Epithelial cell of prostate (primary cell): ENCODE data around the gene RAB3A.

Experiments
- DNase-seq: peaks from one replicate; pipeline ENCODE4 v3.0.0-alpha.2; 2011; ENCODE audit warnings: low read depth, low spot score
- H3K27ac ChIP-seq: fragments of 450-650 bp; 2 replicates; pipeline ENCODE4 v1.5.1; 2017; ENCODE audit warnings: mild to moderate bottlenecking

Gene RAB3A

DNA sequence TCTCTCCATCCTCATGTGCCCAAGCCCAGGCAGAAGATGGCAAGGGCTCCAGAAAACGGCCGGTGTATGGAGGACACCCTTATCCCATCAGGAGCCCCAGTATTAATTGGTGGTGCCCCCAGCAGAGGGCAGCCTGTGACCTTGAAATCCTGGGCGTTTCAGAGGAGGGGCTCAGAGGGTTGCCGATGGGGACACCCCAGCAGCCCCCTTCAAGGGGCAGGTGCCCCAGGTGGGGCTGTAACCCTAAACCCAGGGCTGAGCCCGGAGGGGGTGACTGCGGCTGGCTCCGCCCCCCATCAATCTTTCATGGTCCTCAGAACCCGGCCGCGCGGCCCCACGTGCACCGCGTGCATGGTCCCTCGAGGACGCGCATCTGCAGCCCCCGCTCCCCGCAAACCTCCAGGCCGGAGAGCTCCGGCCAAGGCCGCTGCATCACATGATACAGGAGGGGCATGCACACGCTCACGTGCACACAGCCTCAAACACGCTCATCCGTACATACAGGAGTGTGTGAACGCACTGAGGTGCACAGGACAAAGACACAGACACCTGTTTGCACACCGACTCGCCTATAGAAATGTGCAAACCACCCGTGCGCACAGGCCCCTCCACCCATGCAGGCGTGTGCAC is 949 bp downstream of the RAB3A start:
- no peak overlapping the region for H3K27ac ChIP-seq
- no peak for DNase-seq

DNA sequence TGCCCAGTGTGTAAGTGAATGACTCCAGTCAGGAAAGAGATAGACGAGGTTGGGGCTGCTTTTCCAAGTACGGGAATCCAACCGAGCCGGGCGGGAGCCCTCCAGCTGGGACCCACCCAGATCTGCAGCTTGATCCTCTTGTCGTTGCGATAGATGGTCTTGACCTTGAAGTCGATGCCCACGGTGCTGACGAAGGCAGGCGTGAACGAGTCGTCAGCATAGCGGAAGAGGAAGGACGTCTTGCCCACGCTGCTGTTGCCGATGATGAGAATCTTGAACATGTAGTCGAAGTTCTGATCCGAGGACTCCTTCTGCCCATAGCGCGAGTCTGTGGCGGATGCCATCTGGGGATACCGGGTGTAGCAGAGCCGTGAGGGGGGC is 1.5 kb downstream of the RAB3A start:
- DNase-seq = no peak
- H3K27ac ChIP-seq = no peak overlapping the region

DNA sequence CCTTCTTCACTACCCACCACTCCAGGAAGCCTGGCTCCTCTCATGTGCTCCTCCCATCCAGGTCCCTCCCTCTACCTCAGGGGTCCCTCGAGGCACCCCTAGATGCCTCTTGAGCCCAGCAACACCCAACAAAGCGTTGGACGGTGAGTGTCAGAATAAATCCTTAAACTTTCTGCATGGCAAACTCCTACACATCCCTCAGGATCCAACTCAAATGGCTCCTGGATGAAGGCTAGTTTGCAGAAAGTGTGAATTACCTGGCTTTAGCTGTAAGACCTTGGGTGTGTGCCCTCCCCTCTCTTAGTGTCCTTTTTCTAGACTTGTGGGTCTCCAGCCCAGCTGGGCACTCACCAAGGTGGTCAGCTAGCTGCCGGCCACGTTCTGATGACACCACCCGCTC is 5.5 kb downstream of the RAB3A start:
- no peak for DNase-seq
- no peak overlapping the region for H3K27ac ChIP-seq

DNA sequence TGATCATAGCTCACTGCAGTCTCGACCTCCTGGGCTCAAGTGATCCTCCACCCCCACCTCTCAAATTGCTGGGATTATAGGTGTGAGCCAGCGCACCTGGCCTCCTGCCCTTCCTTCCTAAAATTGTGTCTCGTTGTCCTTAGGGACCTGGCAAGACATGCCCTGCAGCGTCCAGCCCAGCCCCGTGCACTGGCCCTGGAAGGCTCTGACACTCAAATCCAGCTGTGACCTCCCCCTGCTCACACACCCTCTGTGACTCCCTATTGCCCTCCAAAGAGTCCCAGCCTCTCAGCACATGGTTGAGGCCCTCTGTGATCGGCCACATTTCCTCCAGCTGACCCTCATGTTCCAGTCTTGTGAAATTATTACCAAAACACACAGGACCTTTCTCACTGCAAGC is 5.9 kb downstream of the RAB3A start:
- no peak overlapping the region for H3K27ac ChIP-seq
- no peak for DNase-seq

DNA sequence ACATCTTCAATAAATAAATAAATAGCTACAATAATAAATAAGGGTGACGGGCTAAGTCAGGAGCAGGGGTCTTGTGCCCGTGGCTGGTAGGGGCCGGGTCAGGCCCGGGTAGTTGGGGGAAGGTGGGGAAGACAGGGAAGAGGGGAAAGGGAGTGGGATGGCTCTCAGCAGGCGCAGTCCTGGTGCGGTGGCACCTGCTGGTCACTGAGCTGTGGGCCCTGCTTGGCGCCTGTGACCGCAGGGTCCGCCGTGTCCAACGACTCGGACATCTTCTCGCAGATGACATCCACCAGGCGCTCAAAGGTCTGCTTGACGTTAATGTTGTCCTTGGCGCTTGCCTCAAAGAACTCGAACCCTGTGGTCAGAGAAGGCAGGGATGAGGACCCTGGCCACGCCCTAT is 6.5 kb downstream of the RAB3A start:
- no peak overlapping the region for H3K27ac ChIP-seq
- no peak for DNase-seq

DNA sequence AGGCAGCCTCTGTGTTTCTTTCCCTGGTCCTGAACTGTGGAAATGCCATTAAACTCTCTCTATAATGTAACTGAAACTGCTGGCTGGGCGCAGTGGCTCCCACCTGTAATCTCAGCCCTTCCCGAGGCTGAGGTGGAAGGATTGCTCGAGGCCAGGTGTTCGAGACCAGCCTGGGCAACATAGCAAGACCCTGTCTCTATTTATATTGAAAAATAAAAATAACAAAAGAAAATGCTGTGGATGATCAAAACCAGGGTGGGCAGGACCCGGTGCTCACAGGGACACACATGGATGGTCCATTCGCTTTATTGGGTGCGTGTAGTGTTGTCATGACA is 7.4 kb downstream of the RAB3A start:
- DNase-seq = no peak
- H3K27ac ChIP-seq = no peak overlapping the region

DNA sequence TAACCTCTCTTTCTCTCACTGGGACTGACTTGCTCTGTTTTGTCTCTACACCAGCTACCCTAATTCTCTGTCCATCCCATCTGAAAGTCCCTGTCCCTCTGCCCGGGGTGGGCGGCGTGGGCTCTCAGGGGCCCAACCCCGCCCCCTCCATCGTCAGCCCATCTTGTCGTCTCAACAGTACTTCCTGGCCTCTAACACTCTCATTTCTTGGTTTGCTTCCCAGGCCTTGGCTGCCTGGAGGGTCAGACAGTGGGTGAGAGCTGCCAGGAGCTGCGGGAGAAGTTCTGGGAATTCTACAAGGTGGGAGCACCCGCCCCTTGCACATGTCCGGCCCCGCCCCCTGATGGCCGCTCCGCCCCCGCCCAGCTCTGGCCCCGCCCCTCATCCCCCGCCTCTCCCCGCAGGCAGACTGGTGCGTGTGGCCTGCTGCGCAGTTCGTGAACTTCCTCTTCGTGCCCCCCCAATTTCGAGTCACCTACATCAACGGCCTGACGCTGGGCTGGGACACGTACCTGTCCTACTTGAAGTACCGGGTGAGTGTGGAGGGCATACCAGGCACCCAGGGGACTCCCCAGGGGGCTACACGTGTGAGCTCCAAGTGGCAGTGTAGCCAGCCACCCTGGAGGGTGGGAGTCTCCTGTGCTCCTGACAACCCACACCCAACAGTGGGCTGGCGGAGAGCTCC is 9.1 kb downstream of the RAB3A start:
- no peak overlapping the region for H3K27ac ChIP-seq
- no peak for DNase-seq

DNA sequence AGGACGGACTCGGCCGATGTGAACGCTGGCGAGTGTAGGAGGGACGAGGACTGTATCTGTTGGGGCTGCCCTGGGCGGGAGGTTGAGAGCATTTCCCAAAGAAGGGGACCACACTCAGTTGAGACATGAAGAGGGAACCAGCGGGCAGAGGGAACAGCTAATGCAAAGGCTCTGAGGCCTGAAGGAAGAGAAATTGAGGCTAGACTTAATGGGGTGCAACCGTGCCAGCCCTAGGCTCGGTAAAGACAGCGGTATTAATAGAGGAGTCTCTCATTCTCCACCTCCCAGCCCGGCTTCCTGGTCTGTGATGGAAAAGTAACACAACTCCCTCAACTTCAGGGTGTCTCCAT is 9.7 kb downstream of the RAB3A start:
- no peak for DNase-seq
- H3K27ac ChIP-seq = no peak overlapping the region

DNA sequence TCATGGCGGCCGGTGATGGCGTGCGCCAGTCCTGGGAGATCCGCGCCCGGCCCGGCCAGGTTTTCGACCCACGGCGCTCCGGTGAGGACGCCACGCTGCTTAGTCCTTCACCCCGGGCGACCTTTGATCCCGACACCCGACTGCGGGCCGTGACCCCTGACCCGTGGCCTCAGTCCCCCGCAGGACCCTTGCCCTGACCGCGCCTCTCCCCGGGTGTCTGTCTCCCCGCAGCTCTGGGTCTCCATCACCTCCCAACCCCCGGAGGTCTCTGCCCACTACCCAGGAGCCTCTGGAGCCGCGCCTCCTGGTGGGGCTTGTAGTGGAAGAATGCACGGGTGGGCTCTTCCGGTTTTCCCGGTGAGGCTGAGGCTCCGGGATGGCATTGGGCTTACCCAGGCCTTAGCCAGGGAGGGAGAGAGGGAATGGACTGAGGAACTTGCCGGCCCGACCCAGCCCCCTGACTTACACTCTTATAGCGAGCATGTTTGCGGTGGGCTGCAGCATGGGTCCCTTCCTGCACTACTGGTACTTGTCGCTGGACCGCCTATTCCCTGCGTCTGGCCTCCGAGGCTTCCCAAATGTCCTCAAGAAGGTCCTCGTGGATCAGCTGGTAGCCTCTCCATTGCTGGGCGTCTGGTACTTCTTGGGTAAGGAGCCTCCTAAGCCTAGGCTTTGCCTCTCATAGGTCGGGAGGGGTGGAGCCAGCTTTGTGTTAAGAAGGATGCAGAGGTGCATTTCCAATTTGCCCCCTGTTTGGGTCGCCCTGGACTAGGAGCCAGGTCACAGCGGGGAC is 10.3 kb downstream of the RAB3A start:
- DNase-seq = no peak
- peak overlapping the region; percentile 96 for H3K27ac ChIP-seq

DNA sequence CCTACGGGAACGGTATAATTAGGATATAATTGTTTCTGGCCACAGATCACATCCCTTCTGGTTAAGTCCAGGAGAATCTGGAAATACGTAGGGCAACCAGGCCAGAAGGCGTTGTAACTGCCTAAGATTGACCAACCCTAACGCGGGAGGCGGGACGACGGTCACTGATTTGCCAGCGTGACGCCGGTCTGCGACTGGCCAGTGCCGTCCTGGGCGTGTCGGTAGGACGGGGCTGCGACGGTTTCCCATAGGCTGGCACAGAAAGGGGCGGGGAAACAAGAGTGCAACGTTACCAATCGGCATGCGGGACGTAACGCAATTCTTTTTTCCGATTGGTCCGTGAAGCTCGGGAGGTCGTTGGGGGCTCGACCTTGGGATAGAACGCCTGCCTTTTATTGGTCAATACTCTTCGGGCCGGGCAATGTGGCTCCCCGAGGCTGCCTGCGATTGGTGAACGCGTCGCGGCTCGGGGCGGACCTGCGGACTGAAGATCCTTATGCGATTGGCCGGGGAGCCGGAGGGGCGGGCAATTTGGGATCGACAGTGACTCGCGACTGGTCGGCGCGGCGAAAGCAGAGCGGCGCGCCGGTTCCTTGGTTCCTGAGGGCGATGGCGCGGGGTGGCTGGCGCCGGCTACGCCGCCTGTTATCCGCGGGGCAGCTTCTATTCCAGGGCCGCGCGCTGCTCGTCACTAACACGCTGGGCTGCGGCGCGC is 11.0 kb downstream of the RAB3A start, which contains the start of gene MPV17L2:
TSS of gene MPV17L2 (plus strand) at position 546 of the 715 bp plus-strand sequence. CDS start at position 610, 64 bp downstream.
- H3K27ac ChIP-seq = peak within 1 kb of the TSS; percentile 96

DNA sequence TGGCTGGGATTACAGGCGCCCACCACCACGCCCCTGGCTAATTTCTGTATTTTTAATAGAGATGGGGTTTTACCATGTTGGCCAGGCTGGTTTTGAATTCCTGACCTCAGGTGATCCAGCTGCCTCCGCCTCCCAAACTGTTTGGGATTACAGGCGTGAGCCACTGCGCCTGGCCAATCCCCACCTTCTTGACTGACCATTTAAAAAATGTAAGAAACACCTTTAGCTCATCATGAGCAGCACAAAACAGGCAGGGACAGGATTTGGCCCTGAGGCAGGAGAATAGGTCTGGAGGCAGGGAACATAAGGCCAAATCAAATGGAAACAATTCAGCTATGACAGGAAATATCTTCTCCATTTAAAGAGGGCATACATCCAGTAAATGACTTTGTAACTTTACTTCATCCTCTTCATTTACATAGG is 12.2 kb downstream of the RAB3A start:
- peak; percentile 67 for DNase-seq
- peak overlapping the region; percentile 96 for H3K27ac ChIP-seq

More for the DNA sequence above, 11.0 kb downstream of the RAB3A start, which contains the start of gene MPV17L2:
- DNase-seq = peak; percentile 100

DNA sequence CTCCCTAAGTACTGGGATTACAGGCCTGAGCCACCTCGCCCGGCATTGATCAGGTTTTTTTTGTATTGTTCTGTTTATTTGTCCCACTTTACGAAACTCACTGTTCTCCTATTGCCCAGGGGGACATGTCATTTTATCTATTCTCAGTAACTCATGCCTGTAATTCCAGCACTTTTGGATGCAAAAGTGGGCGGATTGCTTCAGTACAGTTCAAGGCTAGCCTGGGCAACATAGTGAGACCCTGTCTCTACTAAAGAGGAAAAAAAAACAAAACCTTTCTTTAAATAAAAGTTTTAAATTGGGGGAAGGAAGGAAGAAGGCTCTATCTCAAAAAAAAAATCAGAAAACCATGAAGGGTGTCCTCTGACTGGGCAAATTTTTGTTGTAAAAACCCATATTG is 13.6 kb downstream of the RAB3A start:
- DNase-seq = no peak
- no peak overlapping the region for H3K27ac ChIP-seq

DNA sequence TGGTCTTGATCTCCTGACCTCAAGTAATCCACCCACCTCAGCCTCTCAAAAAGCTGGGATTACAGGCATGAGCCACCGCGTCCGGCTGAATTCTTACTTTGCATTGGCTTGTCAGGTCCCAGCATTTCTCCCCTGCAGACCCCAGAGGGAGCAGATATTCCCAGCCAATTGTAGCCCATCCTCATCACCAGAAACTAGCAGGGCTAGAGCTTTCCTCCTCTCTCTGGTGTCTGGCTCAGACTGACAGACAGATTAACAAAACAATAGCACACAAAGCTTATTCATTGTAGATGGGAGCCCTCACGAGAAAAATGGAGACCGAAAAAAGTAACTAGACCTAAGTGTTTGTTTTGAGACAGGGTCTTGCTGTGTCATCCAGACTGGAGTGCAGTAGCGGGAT is 18.3 kb downstream of the RAB3A start:
- H3K27ac ChIP-seq = no peak overlapping the region
- no peak for DNase-seq

DNA sequence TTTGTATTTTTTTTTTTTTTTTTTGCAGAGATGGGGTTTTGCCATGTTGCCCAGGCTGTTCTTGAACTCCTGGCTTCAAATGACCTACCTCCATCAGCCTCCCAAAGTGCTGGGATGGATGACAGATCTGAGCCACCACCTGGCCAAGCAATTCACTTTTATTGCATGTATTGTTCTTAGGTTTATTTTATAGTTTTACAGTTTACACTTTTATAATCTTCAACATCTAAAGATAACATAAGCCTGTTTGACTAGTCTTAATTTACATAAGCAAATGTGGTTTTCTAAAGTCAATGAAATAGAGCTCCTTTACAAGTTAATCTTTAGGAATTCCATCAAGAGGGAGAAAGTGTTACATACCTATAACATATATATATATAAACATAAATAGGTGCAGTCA is 20.3 kb downstream of the RAB3A start:
- no peak for DNase-seq

DNA sequence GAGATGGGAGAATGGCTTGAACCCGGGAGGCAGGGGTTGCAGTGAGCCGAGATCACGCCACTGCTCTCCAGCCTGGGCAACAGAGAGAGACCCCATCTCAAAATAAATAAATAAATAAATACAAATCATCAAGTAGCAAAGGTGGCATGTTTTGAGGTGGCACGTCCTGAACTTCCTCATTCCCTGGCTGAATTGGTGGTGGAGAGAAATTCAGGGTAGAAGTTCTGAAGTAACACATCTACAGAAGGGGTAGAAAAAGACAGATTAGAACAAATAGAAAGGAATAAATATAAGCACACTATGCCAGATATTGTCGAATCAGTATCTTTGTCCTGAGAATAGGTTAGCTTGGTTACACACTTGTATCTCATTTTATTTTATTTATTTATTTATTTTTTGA is 23.9 kb downstream of the RAB3A start:
- H3K27ac ChIP-seq = no peak overlapping the region

More for the DNA sequence above, 20.3 kb downstream of the RAB3A start:
- H3K27ac ChIP-seq = no peak overlapping the region

DNA sequence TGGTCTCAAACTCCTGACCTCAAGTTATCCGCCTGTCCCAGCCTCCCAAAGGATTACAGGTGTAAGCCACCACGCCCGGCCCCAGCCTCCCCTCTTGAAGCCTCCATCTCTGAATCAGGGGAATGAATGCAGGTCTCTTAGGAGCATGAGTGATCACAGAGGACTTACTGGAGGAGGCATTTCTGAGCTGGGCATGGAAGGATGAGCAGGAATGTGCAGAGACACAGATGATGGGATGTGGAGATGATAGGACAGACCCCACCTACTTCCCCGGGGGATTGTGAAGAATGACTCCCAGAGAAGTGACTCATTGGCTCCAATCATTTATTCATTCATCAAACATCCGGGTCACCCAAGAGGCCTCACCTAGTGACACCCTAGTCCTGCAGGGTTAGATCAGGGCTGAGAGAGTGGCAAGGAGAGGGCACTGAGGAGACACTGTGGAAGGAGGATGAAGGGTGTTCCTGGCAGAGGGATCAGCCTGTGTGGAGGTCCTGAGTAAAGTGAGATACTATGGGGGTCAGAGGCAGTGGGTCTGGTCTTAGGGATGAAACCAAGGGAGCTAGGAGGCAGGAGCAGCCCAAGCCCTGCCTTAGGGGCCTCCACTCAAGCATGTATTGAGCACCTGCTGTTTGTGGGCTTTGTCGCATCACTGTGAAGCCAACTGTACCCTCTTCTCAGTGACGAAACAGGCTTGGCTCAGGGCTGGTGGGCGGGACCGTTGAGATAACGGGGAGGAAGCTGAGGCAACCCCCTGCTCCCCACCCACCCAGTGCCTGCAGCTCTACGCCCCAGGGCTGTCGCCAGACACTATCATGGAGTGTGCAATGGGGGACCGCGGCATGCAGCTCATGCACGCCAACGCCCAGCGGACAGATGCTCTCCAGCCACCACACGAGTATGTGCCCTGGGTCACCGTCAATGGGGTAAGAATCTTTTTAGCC is 27.2 kb downstream of the RAB3A start:
- no peak overlapping the region for H3K27ac ChIP-seq
- no peak for DNase-seq

More for the DNA sequence above, 23.9 kb downstream of the RAB3A start:
- DNase-seq = no peak

DNA sequence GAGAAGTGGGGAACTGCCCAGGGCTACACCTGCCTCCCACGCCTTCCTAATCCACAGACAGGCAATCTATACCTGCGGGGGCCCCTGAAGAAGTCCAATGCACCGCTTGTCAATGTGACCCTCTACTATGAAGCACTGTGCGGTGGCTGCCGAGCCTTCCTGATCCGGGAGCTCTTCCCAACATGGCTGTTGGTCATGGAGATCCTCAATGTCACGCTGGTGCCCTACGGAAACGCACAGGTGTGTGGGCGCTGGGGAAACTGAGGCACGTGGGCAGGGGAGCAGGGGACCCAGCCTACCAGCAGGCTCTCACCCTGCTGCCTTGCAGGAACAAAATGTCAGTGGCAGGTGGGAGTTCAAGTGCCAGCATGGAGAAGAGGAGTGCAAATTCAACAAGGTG is 28.9 kb downstream of the RAB3A start:
- no peak overlapping the region for H3K27ac ChIP-seq
- DNase-seq = no peak

DNA sequence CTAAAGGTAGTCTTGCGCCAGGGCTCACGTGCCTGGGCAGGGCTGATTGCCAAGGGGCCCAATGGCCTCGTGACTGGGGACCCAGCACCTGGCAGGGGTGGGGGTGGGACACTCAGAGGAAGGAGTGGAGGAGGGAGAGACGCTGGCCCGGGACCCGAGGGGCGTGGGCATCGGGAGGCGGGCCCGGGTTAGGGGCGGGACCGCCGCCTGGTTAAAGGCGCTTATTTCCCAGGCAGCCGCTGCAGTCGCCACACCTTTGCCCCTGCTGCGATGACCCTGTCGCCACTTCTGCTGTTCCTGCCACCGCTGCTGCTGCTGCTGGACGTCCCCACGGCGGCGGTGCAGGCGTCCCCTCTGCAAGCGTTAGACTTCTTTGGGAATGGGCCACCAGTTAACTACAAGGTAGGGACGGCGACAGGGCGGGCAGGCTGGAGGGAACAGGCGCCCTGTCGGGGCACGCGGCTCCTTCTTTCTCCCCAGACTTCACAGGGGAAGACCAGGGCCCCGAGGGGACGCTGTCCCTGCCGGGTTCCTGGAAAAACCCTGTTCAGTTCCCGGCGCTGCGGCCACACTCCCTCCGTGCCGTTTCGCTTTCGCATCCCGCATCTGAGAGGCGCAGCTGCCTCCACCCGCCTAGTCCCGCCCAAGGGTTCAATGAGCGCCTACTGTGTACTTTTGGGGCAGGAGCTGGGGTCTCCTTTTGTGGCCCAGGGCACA is 30.1 kb downstream of the RAB3A start, which contains the start of gene IFI30:
TSS of gene IFI30 (plus strand) at position 242 of the 717 bp plus-strand sequence. CDS start at position 271, 29 bp downstream.
- no peak for DNase-seq
- no peak within 1 kb of the TSS for H3K27ac ChIP-seq

DNA sequence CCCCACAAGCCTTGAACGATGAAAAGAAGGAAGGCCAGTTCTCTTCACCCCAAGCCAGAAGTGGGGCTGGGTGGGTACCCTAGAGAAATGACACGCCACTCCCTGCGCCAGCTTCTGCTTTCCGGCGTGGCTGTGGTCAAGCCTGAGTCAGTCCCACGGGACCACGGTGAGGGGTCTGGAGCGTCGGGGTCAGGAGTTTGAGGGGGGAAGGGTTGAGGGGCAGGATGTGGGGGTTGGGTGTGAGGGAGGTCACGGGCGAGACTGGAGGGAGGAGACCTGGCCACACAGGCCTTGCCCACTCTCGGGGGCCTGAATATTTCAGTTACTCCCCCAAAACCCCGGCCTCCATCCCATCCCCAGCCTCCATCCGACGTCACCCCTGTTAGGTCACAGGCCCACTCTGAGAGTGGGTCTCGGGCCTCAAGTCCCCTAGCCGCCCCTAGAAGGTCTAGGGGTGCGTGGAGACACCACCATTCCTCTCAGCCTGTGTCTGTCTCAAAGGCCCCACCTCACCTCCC is 30.7 kb downstream of the RAB3A start:
- no peak overlapping the region for H3K27ac ChIP-seq
- DNase-seq = no peak
